ENCODE data around the gene RHOF. TPM values are rescaled to one million over a fixed set of nuclear protein-coding genes. Genes with fewer than 3 reads are reported as not detected.

Gene RHOF
- total and polyA plus RNA-seq, 2 of the 13 experiments (the other 11 are each of a cell fraction or from before 2014, with no cell fraction given) = 14.6 to 32.2 TPM

DNA sequence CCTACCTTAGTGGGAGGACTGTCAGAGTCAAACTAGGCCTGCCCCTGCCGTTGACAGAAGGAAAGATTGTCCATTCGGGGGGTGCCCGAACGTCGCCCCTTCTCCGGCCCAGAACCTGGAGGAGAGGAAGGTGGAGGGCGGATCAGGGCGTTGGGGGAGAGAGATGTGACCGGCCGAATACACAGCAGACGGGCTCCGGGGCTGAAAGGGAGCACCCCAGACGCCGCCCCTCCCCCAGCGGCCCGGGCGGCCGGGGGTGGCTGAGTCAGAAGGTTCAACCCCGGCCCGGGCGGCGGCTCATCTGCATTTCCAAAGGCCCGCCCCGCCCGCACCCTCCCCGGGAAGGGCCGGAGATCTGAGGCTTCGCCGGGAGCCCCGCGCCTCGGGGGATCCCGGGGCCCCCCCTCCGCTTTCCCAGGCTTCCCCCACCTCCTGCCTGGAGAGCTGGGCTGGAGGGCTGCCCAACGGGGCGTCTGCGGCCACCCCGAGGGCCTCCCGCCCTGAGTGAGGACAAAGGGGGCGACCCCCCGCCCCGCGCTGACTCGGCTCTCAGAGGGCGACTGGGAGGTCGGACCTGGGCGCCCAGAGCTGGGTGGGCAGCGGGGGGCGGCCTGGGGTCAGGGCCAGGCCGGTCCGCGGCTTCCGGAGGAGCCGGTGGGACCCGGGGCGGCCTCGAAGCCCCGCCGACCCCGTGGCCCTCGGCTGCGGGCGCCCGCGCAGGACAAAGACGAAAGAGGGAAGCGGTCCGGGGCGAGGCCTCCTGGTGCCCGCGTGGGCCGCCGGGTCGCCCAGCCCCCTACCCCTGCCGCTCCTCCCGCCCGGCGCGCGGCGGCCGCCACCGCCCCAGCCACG, 6.6 kb upstream of the RHOF start (continued):
- TF ChIP-seq, protein P1, sequence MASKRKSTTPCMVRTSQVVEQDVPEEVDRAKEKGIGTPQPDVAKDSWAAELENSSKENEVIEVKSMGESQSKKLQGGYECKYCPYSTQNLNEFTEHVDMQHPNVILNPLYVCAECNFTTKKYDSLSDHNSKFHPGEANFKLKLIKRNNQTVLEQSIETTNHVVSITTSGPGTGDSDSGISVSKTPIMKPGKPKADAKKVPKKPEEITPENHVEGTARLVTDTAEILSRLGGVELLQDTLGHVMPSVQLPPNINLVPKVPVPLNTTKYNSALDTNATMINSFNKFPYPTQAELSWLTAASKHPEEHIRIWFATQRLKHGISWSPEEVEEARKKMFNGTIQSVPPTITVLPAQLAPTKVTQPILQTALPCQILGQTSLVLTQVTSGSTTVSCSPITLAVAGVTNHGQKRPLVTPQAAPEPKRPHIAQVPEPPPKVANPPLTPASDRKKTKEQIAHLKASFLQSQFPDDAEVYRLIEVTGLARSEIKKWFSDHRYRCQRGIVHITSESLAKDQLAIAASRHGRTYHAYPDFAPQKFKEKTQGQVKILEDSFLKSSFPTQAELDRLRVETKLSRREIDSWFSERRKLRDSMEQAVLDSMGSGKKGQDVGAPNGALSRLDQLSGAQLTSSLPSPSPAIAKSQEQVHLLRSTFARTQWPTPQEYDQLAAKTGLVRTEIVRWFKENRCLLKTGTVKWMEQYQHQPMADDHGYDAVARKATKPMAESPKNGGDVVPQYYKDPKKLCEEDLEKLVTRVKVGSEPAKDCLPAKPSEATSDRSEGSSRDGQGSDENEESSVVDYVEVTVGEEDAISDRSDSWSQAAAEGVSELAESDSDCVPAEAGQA (IDR thresholded peaks at IDR 0.05; ENCODE audit: low read depth) = no peak
- TF ChIP-seq, protein P1 (CRISPR knock-in tag; IDR thresholded peaks at IDR 0.05; ENCODE audit: borderline replicate concordance) = no peak
- TF ChIP-seq ELF4 (CRISPR knock-in tag; IDR thresholded peaks at IDR 0.05; ENCODE audit: borderline replicate concordance) = no peak
- TF ChIP-seq, protein P2, sequence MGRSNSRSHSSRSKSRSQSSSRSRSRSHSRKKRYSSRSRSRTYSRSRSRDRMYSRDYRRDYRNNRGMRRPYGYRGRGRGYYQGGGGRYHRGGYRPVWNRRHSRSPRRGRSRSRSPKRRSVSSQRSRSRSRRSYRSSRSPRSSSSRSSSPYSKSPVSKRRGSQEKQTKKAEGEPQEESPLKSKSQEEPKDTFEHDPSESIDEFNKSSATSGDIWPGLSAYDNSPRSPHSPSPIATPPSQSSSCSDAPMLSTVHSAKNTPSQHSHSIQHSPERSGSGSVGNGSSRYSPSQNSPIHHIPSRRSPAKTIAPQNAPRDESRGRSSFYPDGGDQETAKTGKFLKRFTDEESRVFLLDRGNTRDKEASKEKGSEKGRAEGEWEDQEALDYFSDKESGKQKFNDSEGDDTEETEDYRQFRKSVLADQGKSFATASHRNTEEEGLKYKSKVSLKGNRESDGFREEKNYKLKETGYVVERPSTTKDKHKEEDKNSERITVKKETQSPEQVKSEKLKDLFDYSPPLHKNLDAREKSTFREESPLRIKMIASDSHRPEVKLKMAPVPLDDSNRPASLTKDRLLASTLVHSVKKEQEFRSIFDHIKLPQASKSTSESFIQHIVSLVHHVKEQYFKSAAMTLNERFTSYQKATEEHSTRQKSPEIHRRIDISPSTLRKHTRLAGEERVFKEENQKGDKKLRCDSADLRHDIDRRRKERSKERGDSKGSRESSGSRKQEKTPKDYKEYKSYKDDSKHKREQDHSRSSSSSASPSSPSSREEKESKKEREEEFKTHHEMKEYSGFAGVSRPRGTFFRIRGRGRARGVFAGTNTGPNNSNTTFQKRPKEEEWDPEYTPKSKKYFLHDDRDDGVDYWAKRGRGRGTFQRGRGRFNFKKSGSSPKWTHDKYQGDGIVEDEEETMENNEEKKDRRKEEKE (IDR thresholded peaks at IDR 0.05) = no peak
- TF ChIP-seq ADNP (CRISPR knock-in tag; IDR thresholded peaks at IDR 0.05) = no peak
- 0 out of 3 replicates have a peak, but pooled peaks have one; percentile 24 for TF ChIP-seq MXI1 (IDR thresholded peaks at IDR 0.05; ENCODE audit: borderline replicate concordance, low read depth, low read length)
- TF ChIP-seq, protein P3, sequence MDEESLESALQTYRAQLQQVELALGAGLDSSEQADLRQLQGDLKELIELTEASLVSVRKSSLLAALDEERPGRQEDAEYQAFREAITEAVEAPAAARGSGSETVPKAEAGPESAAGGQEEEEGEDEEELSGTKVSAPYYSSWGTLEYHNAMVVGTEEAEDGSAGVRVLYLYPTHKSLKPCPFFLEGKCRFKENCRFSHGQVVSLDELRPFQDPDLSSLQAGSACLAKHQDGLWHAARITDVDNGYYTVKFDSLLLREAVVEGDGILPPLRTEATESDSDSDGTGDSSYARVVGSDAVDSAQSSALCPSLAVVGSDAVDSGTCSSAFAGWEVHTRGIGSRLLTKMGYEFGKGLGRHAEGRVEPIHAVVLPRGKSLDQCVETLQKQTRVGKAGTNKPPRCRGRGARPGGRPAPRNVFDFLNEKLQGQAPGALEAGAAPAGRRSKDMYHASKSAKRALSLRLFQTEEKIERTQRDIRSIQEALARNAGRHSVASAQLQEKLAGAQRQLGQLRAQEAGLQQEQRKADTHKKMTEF (CRISPR knock-in tag; IDR thresholded peaks at IDR 0.05) = peak; percentile 73
- TF ChIP-seq CEBPB (IDR thresholded peaks at IDR 0.05; ENCODE audit: borderline replicate concordance, low read depth, low read length) = no peak
- TF ChIP-seq, protein P4, sequence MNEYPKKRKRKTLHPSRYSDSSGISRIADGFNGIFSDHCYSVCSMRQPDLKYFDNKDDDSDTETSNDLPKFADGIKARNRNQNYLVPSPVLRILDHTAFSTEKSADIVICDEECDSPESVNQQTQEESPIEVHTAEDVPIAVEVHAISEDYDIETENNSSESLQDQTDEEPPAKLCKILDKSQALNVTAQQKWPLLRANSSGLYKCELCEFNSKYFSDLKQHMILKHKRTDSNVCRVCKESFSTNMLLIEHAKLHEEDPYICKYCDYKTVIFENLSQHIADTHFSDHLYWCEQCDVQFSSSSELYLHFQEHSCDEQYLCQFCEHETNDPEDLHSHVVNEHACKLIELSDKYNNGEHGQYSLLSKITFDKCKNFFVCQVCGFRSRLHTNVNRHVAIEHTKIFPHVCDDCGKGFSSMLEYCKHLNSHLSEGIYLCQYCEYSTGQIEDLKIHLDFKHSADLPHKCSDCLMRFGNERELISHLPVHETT (CRISPR knock-in tag; conservative IDR thresholded peaks at IDR 0.05) = no peak; the same call in 1 of the 2 replicates
- peak; percentile 43; the same call in 1 of the 2 replicates for TF ChIP-seq ZFP90 (CRISPR knock-in tag; IDR thresholded peaks at IDR 0.05; ENCODE audit: borderline replicate concordance)
- TF ChIP-seq ZBTB42 (CRISPR knock-in tag; IDR thresholded peaks at IDR 0.05) = no peak
- 0 out of 2 replicates have a peak, but pooled peaks have one; percentile 28 for TF ChIP-seq GTF3A (CRISPR knock-in tag; conservative IDR thresholded peaks at IDR 0.05)
- TF ChIP-seq MED8 (CRISPR knock-in tag; IDR thresholded peaks at IDR 0.05; ENCODE audit: insufficient replicate concordance) = peak; percentile 62
- TF ChIP-seq, protein P5, sequence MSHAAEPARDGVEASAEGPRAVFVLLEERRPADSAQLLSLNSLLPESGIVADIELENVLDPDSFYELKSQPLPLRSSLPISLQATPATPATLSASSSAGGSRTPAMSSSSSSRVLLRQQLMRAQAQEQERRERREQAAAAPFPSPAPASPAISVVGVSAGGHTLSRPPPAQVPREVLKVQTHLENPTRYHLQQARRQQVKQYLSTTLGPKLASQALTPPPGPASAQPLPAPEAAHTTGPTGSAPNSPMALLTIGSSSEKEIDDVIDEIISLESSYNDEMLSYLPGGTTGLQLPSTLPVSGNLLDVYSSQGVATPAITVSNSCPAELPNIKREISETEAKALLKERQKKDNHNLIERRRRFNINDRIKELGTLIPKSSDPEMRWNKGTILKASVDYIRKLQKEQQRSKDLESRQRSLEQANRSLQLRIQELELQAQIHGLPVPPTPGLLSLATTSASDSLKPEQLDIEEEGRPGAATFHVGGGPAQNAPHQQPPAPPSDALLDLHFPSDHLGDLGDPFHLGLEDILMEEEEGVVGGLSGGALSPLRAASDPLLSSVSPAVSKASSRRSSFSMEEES (CRISPR knock-in tag; IDR thresholded peaks at IDR 0.05) = no peak
- no peak for TF ChIP-seq KAT2B (IDR thresholded peaks at IDR 0.05; ENCODE audit: borderline replicate concordance, low read depth, low read length)

Measured in HepG2 (cell line).